Activated naive CD4-positive, alpha-beta T cell treated with anti-CD3 and anti-CD28 coated beads, Interleukin-2, amount 50 U/mL, for 72 hours (primary cell): ENCODE data around the gene PRDX5. TPM values are rescaled to one million over a fixed set of nuclear protein-coding genes. Genes with fewer than 3 reads are reported as not detected.

ENCODE experiments used
- ATAC-seq, 2 donors: fragments of 150-1000 bp; cut with Tn5 transposase; 2 replicates each; pipeline ENCODE4 v1.10.0; 2021; ENCODE audit warnings: mild to moderate bottlenecking in 2 of 2, moderate library complexity in 2 of 2
- DNase-seq, 2 donors: peaks; one replicate each; pipeline ENCODE4 v3.0.0; 2021 to 2022; ENCODE audit warnings: low spot score in 2 of 2
- H3K27ac Mint-ChIP-seq, 2 donors: one replicate each; pipeline ENCODE4 v1.8.0; 2022; ENCODE audit warnings: mild to moderate bottlenecking in 2 of 2, mixed read lengths in 2 of 2
- H3K36me3 Mint-ChIP-seq, 2 donors: one replicate each; pipeline ENCODE4 v1.8.0; 2022; ENCODE audit warnings: mixed read lengths in 2 of 2
- H3K9me3 Mint-ChIP-seq, 2 donors: one replicate each; pipeline ENCODE4 v1.8.0; 2022; ENCODE audit warnings: mixed read lengths in 2 of 2
- total RNA-seq, 2 donors: library from RNA; stranded (reverse); gene quantifications; one replicate each; pipeline ENCODE4 v1.2.3, GENCODE V29; 2022

Gene PRDX5
- total RNA-seq, 2 donors from 2014 or later, result 131 to 152 TPM

DNA sequence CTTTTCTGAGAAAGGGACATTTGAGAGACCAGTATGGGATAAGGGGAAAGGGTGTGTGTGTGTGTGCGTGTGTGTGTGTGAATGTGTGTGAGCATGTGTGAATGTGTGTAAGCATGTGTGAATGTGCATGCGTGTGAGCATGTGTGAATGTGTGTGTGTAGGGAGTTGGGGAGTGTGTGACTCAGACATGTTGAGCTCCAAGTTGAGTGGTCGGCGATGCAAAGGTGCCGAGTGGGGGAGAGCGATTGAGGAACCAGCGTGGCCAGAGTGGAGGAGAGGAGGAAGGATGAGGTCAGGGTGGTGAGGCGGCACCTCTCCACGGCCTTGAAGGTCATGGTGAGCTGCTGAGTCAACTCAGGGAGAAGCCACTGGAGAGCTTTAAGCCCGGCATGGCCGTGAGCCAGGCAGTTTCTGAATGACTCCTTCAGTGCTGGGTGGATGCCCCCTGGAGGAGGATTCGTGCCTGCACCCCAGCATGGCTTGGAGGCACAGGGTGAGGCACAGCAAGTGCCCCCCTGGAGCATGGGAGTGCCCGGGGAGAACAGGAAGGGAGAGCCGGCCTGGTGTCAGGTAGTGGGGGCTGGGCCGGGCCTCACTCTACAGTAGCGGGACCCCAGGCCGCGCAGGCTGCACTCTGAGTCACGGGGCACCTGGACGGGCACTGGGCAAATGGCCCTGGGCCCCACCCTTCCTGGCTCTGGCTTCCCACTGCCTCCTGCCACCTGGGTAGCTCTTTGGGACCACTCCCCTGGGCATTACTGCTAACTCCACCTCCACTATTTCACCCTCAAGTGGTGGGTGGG lies 13.8 kb downstream of the PRDX5 start:
- H3K27ac Mint-ChIP-seq, result peak overlapping the region; percentile 12
- ATAC-seq, result peak; percentile 84 to 90
- no peaks in the 10 kb centered on the region for H3K36me3 Mint-ChIP-seq

GRCh38 chr11:64333556-64333955 lies 15.6 kb downstream of the PRDX5 start:
- no peak overlapping the region for H3K27ac Mint-ChIP-seq
- DNase-seq (no peak), ATAC-seq (no peak)
- H3K9me3 Mint-ChIP-seq, result no peaks in the 10 kb centered on the region
- no peaks in the 10 kb centered on the region for H3K36me3 Mint-ChIP-seq

More for the DNA sequence above, 13.8 kb downstream of the PRDX5 start:
- DNase-seq, result peak; percentile 78 to 89
- H3K9me3 Mint-ChIP-seq, result no peaks in the 10 kb centered on the region

DNA sequence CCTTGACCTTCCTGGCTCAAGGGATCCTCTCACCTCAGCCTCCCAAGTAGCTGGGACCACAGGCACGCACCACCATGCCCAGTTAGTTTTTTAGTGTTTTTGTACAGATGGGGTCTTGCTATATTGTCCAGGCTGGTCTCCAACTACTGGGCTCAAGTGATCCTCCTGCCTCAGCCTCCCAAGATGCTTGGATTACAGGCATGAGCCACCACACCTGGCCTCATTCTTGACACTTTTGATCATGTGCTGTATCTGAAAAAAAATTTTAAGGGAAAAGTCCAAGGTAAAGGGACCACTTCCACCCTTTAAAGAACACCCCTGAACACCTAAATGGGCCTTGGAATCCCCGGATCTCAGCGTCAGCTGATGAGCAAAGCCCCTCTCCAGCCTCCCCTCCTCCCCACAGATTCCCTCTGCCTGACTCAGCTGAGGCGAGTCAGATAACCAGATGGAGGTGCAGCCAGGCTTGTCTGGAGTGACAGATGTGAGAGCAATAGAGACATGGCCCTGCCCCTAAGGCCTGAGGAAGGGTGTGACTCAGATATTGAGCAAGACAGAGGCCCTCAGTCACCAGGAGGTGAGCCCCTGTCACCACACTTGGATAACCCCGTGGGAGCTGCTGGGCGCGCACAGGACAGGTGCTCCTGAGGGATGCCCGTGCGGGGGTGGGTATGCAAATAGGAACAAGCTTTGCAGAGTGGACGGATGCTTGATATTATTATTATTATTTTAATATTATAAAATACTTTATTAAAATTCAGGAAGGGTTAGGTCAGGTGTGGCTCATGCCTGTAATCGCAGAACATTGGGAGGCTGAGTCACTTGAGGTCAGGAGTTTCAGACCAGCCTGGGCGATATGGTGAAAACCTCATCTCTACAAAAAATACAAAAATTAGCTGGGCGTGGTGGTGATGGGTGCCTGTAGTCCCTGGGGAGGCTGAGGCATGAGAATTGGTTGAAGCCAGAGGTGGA lies 17.1 kb downstream of the PRDX5 start:
- no peaks in the 10 kb centered on the region for H3K9me3 Mint-ChIP-seq
- H3K36me3 Mint-ChIP-seq, result peaks cover 0 to 10% of the 10 kb centered on the region in 2 donors
- DNase-seq (peak; percentile 55 to 79), ATAC-seq (peak; percentile 70 to 81)
- H3K27ac Mint-ChIP-seq, result peak overlapping the region; percentile 11 to 79

DNA sequence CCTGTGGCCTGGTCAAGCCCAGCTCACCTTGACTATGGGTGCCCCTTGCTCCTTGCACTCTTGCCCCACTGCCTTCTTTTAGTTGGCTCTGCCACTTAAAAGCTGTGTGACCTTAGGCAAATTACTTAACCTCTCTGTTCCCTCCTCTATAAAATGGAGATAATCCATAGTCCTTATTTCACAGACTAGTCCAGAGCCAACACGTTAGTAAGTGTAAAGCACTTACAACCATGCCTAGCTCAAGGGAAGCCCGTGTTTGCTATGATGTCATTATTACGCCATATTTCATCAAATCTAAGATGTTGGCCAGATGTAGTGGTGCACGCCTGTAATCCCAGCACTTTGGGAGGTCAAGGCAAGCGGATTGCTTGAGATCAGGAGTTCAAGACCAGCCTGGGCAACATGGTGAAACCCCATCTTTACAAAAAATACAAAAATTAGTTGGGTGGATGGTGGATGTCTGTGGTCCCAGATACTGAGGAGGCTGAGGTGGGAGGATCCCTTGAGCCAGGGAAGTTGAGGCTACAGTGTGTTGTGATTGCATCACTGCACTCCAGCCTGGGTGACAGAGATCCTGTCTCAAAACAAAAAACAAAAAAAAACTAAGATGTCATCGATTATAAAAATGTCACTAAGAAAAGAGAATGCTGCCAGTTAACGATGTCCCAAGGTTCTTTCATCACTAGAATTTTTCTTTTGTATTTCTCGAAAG lies 19.8 kb downstream of the PRDX5 start:
- no peak for ATAC-seq
- H3K27ac Mint-ChIP-seq, result peak overlapping the region in 1 of 2 donors; percentile 47

DNA sequence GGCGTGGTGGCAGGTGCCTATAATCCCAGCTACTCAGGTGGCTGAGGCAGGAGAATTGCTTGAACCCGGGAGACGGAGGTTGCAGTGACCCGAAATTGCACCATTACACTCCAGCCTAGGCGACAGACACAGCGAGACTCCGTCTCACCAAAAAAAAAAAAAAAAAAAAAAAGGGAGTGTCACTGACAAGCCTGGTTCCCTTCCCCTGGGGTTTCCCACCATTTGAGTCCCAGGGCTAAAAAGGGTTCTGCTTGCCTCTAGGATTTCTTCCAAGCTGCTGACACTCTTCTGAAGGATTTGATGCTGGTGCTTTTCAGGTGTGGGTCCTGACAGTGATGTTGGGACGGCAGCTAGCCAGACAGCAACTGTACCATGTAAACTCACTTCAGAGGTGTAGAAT lies 20.8 kb downstream of the PRDX5 start:
- peaks cover 5 to 10% of the 10 kb centered on the region in 2 donors for H3K36me3 Mint-ChIP-seq
- ATAC-seq (no peak), DNase-seq (no peak)
- H3K27ac Mint-ChIP-seq, result peak overlapping the region in 1 of 2 donors; percentile 83
- no peaks in the 10 kb centered on the region for H3K9me3 Mint-ChIP-seq

More for the DNA sequence above, 19.8 kb downstream of the PRDX5 start:
- peaks cover 5 to 10% of the 10 kb centered on the region in 2 donors for H3K36me3 Mint-ChIP-seq
- H3K9me3 Mint-ChIP-seq, result no peaks in the 10 kb centered on the region
- no peak for DNase-seq

GRCh38 chr11:64339286-64339685 lies 21.4 kb downstream of the PRDX5 start:
- DNase-seq (no peak), ATAC-seq (no peak)
- H3K27ac Mint-ChIP-seq, result peak overlapping the region; percentile 83 to 95
- peaks cover 5 to 10% of the 10 kb centered on the region in 2 donors for H3K36me3 Mint-ChIP-seq
- H3K9me3 Mint-ChIP-seq, result no peaks in the 10 kb centered on the region

DNA sequence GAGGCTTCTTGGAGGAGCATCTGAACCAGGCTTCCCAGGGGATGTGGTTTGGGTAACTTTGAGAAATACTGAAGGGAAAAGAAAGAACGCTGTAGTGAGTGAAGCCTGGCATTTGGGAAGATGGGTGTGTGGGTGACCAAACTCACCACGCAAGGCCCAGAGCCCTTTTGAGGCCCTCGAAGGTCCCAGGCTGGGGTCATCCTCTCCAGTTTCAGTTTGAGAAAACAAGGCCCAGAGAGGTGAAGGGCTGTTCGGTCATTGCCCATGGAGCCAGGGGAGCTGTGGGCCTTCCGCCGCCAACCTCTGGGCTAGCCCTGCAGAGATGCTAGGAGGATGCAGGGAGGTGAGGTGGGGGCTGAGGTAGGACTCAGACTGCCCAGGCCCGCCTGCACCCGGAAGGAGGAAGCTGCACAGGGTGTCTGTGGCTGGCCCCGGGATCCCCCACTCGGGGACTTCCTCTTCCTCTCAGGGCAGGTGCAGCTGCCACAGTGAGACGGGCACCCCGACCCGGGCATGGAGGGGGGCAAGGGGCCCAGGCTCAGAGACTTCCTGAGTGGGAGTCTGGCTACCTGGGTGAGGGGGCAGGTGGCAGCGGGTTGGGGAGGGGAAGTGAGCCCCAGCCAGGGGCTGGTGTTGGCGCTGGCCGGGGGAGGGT lies 22.0 kb downstream of the PRDX5 start, which contains the start of gene CCDC88B:
CCDC88B (plus strand) TSS at position 451 of the 655 bp plus-strand sequence; CDS start at position 514, 63 bp downstream.
- H3K36me3 Mint-ChIP-seq, result peaks cover 5 to 10% of the 10 kb centered on the region in 2 donors

DNA sequence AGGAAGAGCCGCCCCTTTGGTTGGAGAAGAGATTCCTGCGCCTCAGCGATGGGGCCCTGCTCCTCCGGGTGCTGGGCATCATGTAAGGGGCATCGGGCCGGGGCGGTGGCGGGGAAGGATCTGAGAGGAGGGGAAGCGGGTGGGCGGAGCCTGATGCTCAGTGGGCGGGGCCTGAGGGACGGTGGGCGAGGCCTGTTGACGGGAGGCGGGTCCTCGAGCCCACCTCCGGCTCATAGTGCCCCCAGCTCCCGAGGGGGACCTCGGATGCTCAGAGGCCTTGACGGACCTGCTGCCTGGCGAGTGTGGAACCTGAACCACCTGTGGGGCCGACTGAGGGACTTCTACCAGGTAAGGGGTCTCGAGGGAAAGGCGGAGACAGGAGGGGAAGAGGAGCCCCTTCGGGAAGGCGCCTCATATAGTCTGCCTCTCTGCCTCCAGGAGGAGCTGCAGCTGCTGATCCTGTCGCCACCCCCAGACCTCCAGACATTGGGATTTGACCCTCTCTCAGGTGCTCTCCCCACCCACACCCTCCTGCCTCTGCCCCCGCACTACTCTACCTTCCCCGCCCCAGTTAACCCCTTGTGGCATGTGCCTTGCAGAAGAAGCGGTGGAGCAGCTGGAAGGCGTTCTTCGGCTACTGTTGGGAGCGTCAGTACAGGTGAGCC lies 22.9 kb downstream of the PRDX5 start:
- DNase-seq (peak in 1 of 2 donors; percentile 85), ATAC-seq (peak; percentile 28 to 61)
- peaks cover 5 to 10% of the 10 kb centered on the region in 2 donors for H3K36me3 Mint-ChIP-seq
- peak overlapping the region; percentile 83 to 95 for H3K27ac Mint-ChIP-seq
- no peaks in the 10 kb centered on the region for H3K9me3 Mint-ChIP-seq

More for the DNA sequence above, 22.0 kb downstream of the PRDX5 start, which contains the start of gene CCDC88B:
- H3K27ac Mint-ChIP-seq, result peak within 1 kb of the TSS; percentile 83 to 95
- ATAC-seq (peak; percentile 76 to 85), DNase-seq (peak; percentile 80 to 85)
- H3K9me3 Mint-ChIP-seq, result no peaks in the 10 kb centered on the region

DNA sequence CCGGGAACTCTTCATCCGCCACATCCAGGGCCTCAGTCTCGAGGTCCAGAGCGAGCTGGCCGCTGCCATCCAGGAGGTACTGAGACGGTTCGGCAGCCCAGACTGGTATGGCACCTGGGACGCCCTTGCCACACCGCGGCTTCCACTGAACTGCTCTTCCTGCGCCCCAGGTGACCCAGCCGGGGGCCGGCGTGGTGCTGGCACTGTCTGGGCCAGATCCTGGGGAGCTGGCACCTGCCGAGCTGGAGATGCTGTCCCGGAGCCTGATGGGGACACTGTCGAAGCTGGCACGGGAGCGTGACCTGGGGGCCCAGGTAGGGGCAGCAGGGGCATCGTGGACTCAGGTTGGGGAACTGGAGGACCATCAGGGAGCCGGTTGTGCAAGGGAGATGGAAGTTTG lies 23.5 kb downstream of the PRDX5 start:
- no peaks in the 10 kb centered on the region for H3K9me3 Mint-ChIP-seq
- ATAC-seq, result no peak
- peak overlapping the region in 1 of 2 donors; percentile 83 for H3K27ac Mint-ChIP-seq
- no peak for DNase-seq
- peaks cover 5 to 10% of the 10 kb centered on the region in 2 donors for H3K36me3 Mint-ChIP-seq

DNA sequence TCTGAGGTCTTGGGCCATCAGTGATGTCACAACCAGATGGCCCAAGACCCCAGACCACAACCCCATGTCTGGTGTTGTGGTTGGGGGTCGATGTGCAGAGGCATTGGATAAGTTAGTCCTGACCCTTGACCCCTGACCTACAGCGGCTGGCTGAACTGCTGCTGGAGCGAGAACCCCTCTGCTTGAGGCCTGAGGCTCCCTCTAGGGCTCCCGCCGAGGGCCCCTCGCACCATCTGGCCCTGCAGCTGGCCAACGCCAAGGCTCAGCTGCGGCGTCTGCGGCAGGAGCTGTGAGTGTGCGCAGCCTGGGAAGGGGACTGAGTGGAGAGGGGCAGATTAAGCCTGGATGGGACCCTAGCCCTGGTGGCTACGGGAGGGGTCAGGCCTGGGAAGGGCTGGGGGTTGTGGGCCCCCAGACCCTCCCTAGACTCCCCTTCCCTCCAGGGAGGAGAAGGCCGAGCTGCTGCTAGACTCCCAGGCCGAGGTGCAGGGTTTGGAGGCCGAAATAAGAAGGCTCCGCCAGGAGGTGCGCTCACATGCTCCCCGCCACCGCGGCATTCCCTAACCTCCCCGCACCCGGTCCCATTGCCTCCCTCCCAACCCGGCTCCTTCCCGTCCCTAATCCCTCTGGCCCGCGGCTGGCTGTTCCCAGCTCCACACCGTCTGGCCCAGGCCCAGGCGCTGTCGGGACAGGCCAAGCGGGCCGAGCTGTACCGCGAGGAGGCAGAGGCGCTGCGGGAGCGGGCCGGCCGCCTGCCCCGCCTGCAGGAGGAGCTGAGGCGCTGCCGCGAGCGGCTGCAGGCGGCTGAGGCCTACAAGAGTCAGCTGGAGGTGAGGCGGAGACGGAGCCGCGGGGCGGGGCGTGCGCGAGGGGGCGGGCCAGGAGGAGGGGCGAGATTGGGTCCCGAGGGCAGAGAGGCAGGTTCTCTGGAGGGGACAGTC lies 24.2 kb downstream of the PRDX5 start:
- H3K27ac Mint-ChIP-seq, result peak overlapping the region in 1 of 2 donors; percentile 83
- peaks cover 5 to 10% of the 10 kb centered on the region in 2 donors for H3K36me3 Mint-ChIP-seq
- ATAC-seq, result peak; percentile 28 to 85
- DNase-seq, result peak in 1 of 2 donors; percentile 94
- no peaks in the 10 kb centered on the region for H3K9me3 Mint-ChIP-seq

DNA sequence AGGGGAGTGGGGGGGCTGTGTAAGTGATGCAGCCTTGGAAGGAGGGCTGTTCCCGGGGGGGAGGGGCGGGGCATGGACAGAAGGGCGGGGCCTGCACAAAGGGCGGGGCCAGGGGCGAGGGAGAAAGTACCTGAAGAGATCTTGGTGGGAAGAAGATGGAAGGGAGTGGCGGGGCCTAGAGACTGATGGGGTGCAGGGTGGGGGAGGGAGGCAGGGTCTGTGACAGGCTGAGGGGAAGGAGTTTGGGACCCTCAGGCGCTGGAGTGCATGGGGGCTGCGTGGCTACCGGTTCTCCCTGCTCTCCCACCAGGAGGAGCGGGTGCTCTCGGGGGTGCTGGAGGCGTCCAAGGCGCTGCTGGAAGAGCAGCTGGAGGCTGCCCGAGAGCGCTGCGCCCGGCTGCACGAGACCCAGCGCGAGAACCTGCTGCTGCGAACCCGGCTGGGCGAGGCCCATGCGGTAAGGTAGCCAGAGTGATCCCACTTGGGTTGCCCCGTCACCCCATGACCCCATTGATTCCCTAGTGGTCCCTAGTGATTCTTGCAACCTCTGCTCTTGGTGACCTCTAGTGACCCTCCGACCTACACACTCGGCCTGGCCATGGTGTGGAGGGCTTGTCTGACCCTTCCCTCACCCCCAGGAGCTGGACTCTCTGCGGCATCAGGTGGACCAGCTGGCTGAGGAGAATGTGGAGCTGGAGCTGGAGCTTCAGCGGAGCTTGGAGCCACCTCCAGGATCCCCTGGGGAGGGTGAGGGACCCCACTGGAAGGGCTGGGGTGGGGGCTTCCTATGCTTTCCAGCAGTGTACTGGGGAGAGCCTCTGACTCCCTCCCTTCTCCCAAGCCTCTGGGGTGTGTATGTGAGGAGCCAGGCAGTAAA lies 25.2 kb downstream of the PRDX5 start:
- no peak for ATAC-seq
- peaks cover 5 to 10% of the 10 kb centered on the region in 2 donors for H3K36me3 Mint-ChIP-seq
- H3K27ac Mint-ChIP-seq, result no peak overlapping the region

DNA sequence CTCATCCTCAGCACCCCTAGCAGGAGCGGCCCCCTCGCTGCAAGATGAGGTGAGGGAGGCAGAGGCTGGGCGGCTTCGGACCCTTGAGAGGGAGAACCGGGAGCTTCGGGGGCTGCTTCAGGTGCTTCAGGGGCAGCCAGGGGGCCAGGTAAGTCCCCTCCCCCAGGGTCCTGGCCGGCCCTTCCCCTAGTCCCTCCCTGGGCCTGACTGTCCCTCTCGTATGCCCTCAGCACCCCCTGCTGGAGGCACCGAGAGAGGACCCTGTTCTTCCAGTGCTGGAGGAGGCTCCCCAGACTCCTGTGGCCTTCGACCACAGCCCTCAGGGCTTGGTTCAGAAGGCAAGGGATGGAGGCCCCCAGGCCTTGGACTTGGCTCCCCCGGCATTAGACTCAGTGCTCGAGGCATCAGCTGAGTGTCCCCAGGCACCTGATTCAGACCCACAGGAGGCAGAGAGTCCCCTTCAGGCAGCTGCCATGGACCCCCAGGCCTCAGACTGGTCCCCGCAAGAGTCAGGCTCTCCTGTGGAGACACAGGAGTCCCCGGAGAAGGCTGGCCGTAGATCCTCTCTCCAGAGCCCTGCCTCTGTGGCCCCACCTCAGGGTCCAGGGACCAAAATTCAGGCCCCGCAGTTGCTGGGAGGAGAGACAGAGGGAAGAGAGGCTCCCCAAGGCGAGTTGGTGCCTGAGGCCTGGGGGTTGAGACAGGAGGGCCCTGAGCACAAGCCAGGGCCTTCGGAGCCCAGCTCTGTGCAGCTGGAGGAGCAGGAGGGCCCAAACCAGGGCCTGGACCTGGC lies 26.0 kb downstream of the PRDX5 start:
- peak overlapping the region in 1 of 2 donors; percentile 77 for H3K27ac Mint-ChIP-seq
- DNase-seq, result no peak
- H3K9me3 Mint-ChIP-seq, result no peaks in the 10 kb centered on the region
- ATAC-seq, result no peak
- H3K36me3 Mint-ChIP-seq, result peaks cover 5 to 9% of the 10 kb centered on the region in 2 donors

More for the DNA sequence above, 25.2 kb downstream of the PRDX5 start:
- DNase-seq, result no peak
- no peaks in the 10 kb centered on the region for H3K9me3 Mint-ChIP-seq

DNA sequence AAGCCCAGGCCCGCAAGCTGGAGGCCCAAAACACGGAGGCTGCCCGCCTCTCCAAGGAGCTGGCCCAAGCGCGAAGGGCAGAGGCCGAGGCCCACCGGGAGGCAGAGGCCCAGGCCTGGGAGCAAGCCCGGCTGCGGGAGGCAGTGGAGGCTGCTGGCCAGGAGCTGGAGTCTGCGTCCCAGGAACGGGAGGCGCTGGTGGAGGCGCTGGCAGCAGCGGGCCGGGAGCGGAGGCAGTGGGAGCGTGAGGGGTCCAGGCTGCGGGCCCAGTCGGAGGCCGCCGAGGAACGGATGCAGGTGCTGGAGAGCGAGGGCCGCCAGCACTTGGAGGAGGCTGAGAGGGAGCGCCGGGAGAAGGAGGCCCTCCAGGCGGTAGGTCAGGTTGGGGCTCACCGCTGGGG lies 26.9 kb downstream of the PRDX5 start:
- peak overlapping the region in 1 of 2 donors; percentile 77 for H3K27ac Mint-ChIP-seq
- no peak for ATAC-seq
- peaks cover 1 to 5% of the 10 kb centered on the region in 2 donors for H3K36me3 Mint-ChIP-seq
- no peak for DNase-seq
- H3K9me3 Mint-ChIP-seq, result no peaks in the 10 kb centered on the region
